ENCODE data around the gene NUP62.

NUP62 gene

DNA sequence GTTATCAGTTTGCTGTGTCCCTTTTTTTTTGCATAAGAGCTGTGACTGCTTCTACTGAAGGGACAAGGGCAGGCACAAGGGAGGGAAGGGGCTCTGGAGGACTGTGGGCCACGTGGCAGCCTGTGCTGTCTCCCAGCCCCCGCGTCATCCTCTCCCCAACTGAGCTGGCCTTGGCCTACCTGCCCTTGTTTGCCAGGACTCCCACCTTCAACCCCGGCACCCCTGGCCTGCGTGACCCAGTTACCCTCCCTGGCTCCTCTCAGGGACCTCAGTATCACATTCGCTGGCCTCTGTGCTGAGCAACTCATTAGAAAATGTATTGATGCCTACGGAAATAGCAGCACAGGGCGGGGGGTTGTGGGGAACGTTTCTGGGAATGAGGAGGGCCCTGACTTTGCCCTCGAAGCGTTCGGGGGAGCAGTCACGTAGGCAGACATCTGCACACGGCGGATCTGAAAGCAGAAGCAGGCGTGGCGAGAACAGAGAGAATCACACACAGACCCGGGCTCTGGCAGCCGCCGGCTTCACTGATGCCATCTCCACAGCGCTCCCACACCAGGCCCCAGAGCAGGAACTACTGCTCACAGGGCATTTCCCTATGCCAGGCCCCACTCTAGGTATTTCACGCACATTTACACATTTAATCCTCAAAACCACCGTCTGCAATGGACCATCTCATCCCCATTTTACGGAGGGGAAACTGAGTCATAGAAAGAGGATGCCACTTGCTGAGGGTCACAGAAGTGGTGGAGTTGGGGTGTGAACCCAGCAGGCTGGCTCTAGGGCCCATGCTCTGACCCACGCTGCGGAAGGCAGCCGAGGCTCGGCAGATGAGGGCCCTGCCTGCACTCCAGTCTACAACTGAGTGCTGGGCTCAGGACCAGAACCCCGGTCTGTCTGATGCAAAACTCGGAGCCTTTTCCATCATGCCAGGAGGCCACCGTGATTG is 6.0 kb downstream of the NUP62 start:
- peak; percentile 57 for ATAC-seq
- Mint-ChIP-seq H3K27ac (peak overlapping the region; percentile 89), H3K36me3 (peaks cover 66% of the 10 kb centered on the region), H3K4me1 (peaks cover 87% of the 10 kb centered on the region), H3K9me3 (no peaks in the 10 kb centered on the region), H3K27me3 (no peaks in the 10 kb centered on the region), H3K4me3 (peak overlapping the region; percentile 79)

- Mint-ChIP-seq H3K9me3 (no peaks in the 10 kb centered on the region), H3K27ac (peak overlapping the region; percentile 89), H3K4me1 (peaks cover 89% of the 10 kb centered on the region), H3K36me3 (peaks cover 65% of the 10 kb centered on the region), H3K4me3 (peak overlapping the region; percentile 43), H3K27me3 (no peaks in the 10 kb centered on the region)
- no peak for ATAC-seq
Measured at GRCh38 chr19:49921871-49922795, 7.2 kb downstream of the NUP62 start.

- peak; percentile 47 for ATAC-seq
- Mint-ChIP-seq H3K9me3 (no peaks in the 10 kb centered on the region), H3K4me3 (peak overlapping the region; percentile 19), H3K4me1 (peaks cover 93% of the 10 kb centered on the region), H3K27ac (peak overlapping the region; percentile 89), H3K27me3 (no peaks in the 10 kb centered on the region), H3K36me3 (peaks cover 68% of the 10 kb centered on the region)
Measured at GRCh38 chr19:49920624-49921363, 8.5 kb downstream of the NUP62 start.

GRCh38 chr19:49918089-49918488 is 11.2 kb downstream of the NUP62 start:
- Mint-ChIP-seq H3K4me1 (peaks cover 90% of the 10 kb centered on the region), H3K4me3 (no peak overlapping the region), H3K36me3 (peaks cover 72% of the 10 kb centered on the region), H3K27ac (peak overlapping the region; percentile 92), H3K27me3 (no peaks in the 10 kb centered on the region), H3K9me3 (no peaks in the 10 kb centered on the region)
- no peak for ATAC-seq

GRCh38 chr19:49916839-49917733 is 12.2 kb downstream of the NUP62 start:
- peak overlapping the region; percentile 74 for H3K4me3 Mint-ChIP-seq
- no peaks in the 10 kb centered on the region for H3K9me3 Mint-ChIP-seq
- peak overlapping the region; percentile 92 for H3K27ac Mint-ChIP-seq
- H3K4me1 Mint-ChIP-seq = peaks cover 90% of the 10 kb centered on the region
- peaks cover 78% of the 10 kb centered on the region for H3K36me3 Mint-ChIP-seq
- peak; percentile 73 for ATAC-seq
- no peaks in the 10 kb centered on the region for H3K27me3 Mint-ChIP-seq

DNA sequence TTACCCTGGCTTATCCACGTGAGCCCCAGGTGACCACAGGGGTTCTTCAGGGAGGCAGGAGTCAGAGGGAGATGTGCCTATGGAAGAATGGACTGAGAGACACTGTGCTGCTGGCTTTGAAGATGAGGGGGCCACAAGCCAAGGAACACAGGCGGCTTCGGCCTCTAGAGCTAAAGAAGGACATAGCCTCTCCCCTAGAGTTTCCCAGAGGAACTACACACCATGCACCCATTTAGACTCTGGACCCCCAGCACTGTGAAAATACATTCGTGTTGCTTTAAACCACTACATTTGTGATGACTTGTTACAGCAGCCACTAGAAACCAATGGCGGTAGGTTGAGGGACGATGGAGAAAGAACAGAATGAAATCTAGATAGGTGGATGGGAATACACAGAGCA is 14.0 kb downstream of the NUP62 start:
- Mint-ChIP-seq H3K4me1 (peaks cover 90% of the 10 kb centered on the region), H3K36me3 (peaks cover 60% of the 10 kb centered on the region), H3K4me3 (peak overlapping the region; percentile 27), H3K27ac (peak overlapping the region; percentile 91), H3K9me3 (no peaks in the 10 kb centered on the region), H3K27me3 (no peaks in the 10 kb centered on the region)
- ATAC-seq = no peak

DNA sequence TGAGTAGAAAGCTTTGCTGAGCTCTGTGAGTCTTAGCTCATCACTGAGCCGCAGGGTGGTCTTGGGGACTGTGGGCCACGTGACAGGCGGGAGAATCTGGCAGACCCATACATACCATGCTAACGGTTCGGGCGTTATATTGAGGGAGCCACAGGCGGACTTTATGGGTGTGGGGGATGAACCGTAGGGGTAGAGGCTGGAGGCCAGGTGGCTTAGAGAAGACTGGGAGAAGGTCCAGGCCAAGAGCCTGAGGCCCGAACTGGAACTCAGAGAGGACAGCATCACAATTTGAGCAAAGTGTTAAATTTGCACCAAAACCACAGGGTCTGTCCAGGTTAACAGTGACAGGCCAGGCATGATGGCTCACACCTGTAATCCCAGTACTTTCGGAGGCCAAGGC is 15.6 kb downstream of the NUP62 start:
- Mint-ChIP-seq H3K27ac (peak overlapping the region; percentile 91), H3K36me3 (peaks cover 65% of the 10 kb centered on the region), H3K4me1 (peaks cover 86% of the 10 kb centered on the region), H3K4me3 (peak overlapping the region; percentile 73), H3K9me3 (no peaks in the 10 kb centered on the region), H3K27me3 (no peaks in the 10 kb centered on the region)
- ATAC-seq = no peak

DNA sequence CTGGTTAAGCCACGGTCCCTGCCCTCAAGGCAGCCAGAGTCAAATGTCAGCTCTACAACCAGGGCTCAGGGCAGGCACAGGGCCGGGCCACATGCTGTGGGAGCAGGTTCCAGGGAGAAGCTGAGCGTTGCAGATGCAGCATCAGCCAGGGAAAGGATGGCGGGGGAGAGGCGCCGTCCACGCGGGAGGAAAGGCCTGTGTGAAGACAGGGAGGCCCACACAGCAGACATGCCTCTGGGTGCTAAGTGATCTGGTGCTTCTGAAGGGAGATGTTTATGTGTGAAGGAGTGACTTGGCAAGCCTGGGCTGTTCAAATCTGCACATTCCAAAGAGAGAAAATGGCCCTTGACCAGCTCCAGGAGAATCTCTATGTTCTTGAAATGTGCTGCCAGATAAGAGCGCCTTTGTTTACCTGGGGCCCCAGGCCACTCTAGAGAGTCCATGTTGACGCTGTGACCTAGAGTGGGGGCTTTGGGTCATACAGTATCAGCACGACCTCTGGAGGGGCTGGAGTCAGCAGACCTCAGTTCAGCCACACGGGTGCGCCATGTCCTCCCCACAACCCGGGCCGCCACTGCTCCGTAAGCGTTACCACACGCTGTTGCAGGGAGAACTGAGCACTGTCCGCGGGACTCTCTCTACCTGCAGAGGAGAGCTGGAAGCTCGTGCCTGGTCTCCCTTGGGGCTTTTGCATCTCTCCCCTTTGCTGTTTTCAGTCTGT is 16.2 kb downstream of the NUP62 start:
- peak overlapping the region; percentile 91 for H3K27ac Mint-ChIP-seq
- H3K4me3 Mint-ChIP-seq = peak overlapping the region; percentile 73
- peak; percentile 2 for ATAC-seq
- peaks cover 86% of the 10 kb centered on the region for H3K4me1 Mint-ChIP-seq
- H3K36me3 Mint-ChIP-seq = peaks cover 65% of the 10 kb centered on the region
- H3K27me3 Mint-ChIP-seq = no peaks in the 10 kb centered on the region
- H3K9me3 Mint-ChIP-seq = no peaks in the 10 kb centered on the region

DNA sequence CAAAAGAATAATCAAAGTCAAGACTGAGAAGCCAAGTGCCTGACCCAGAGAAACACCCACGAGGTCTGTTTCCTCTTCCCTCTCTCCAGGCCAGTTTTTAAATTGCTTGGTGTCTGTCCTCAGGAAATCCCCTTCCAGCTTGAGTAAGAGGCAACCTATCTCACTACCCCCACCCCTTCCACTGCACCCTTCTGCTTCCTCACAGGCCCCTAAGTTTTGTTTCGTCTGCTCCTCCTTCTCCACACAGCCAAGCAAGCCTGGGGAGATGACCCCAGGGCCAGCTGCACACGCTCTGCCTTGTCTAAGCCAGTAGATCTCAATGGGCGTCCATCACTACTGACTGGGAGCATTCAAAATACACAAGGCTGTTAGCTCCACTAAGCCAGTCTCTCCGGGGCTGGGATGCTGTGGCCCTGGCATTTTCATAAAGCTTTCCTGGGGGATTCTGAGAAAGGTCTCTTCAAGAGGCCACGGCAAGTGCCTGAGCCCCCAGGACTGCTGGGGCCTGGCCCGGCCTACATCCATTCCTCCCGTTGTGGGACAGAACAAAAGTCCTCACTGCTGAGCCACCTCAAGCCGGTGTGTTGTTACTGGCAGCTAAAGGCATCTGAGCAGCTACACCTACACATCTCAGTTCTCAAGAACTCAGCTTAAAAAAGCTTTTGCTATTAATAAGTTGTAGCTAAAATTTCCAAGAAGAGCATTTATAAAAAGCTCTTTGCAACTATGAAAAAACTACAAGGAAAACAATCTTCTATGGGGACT is 17.7 kb downstream of the NUP62 start:
- Mint-ChIP-seq H3K9me3 (no peaks in the 10 kb centered on the region), H3K4me1 (peaks cover 86% of the 10 kb centered on the region), H3K4me3 (peak overlapping the region; percentile 55), H3K27ac (peak overlapping the region; percentile 91), H3K36me3 (peaks cover 68% of the 10 kb centered on the region), H3K27me3 (no peaks in the 10 kb centered on the region)
- peak; percentile 86 for ATAC-seq

- H3K27ac Mint-ChIP-seq = peak overlapping the region; percentile 91
- no peak for ATAC-seq
Measured at GRCh38 chr19:49910179-49910578, 19.1 kb downstream of the NUP62 start.

GRCh38 chr19:49908480-49909420 is 20.6 kb downstream of the NUP62 start:
- no peaks in the 10 kb centered on the region for H3K27me3 Mint-ChIP-seq
- peaks cover 87% of the 10 kb centered on the region for H3K4me1 Mint-ChIP-seq
- H3K9me3 Mint-ChIP-seq = no peaks in the 10 kb centered on the region
- peak overlapping the region; percentile 44 for H3K4me3 Mint-ChIP-seq
- H3K36me3 Mint-ChIP-seq = peaks cover 62% of the 10 kb centered on the region
- H3K27ac Mint-ChIP-seq = peak overlapping the region; percentile 91
- ATAC-seq = no peak

More at GRCh38 chr19:49910179-49910578, 19.1 kb downstream of the NUP62 start:
- H3K36me3 Mint-ChIP-seq = peaks cover 73% of the 10 kb centered on the region
- H3K4me1 Mint-ChIP-seq = peaks cover 90% of the 10 kb centered on the region
- no peaks in the 10 kb centered on the region for H3K9me3 Mint-ChIP-seq
- no peak overlapping the region for H3K4me3 Mint-ChIP-seq
- H3K27me3 Mint-ChIP-seq = no peaks in the 10 kb centered on the region

Measured in stimulated activated memory B cell treated with anti-CD40 and anti-IgM and Interleukin-4, amounts not matched to agents 10 μg/mL and 1 μg/mL and 100 μg/mL, for 72 hours (primary cell).